Thymus (tissue), 11 donors: ENCODE measurements around the gene CCDC142. TPM values are rescaled to one million over a fixed set of nuclear protein-coding genes. Genes with fewer than 3 reads are reported as not detected.

Source experiments
- DNase-seq, 9 donors: peaks; one replicate each; pipeline ENCODE4 v3.0.0-alpha.2; 2013; ENCODE audit warnings: low spot score in 9 of 9, low read depth in 6 of 9, missing footprints in 1 of 9
- H3K27ac ChIP-seq, 2 donors: one replicate each; pipeline ENCODE4 v1.5.1; 2013; ENCODE audit warnings: control low read depth in 1 of 2, low read depth in 1 of 2, low read length in 1 of 2, mild to moderate bottlenecking in 1 of 2, moderate library complexity in 1 of 2
- H3K27me3 ChIP-seq, 2 donors: one replicate each; pipeline ENCODE4 v1.5.1; 2013; ENCODE audit warnings: low read length in 1 of 2; ENCODE audit not compliant: control insufficient read depth in 2 of 2, insufficient read depth in 1 of 2
- H3K36me3 ChIP-seq, 2 donors: one replicate each; pipeline ENCODE4 v1.5.1; 2013; ENCODE audit warnings: low read length in 1 of 2, mild to moderate bottlenecking in 1 of 2, moderate library complexity in 1 of 2; ENCODE audit not compliant: control insufficient read depth in 2 of 2, insufficient read depth in 2 of 2
- H3K4me1 ChIP-seq, 2 donors: one replicate each; pipeline ENCODE4 v1.5.1; 2013; ENCODE audit warnings: low read length in 2 of 2; ENCODE audit not compliant: control insufficient read depth in 2 of 2, insufficient read depth in 2 of 2
- H3K4me3 ChIP-seq, 2 donors: one replicate each; pipeline ENCODE4 v1.5.1; 2013; ENCODE audit warnings: low read length in 2 of 2, control low read depth in 1 of 2, mild to moderate bottlenecking in 1 of 2
- H3K9me3 ChIP-seq, 2 donors: one replicate each; pipeline ENCODE4 v1.5.1; 2013; ENCODE audit warnings: low read length in 1 of 2, mild to moderate bottlenecking in 1 of 2; ENCODE audit not compliant: control insufficient read depth in 2 of 2, insufficient read depth in 1 of 2
- WGBS: extraction: QIAGEN DNeasy Blood & Tissue Kit; methylation state at CpG from one replicate; pipeline ENCODE4 v1.1.7; 2013; 5-methylcytosine and 5-hydroxymethylcytosine counted together
- polyA plus RNA-seq: library from polyadenylated mRNA; stranded (reverse); fragments of 200-250 nt; gene quantifications from one replicate; pipeline ENCODE4 v1.2.3, GENCODE V29; 2013
- total RNA-seq: library from RNA; stranded (reverse); fragments of 120-200 nt; gene quantifications from one replicate; pipeline ENCODE4 v1.2.4, GENCODE V29; 2013
- donor health status: healthy.

CCDC142 gene
- total and polyA plus RNA-seq, 2 donors, result 6.7 to 9.1 TPM

DNA sequence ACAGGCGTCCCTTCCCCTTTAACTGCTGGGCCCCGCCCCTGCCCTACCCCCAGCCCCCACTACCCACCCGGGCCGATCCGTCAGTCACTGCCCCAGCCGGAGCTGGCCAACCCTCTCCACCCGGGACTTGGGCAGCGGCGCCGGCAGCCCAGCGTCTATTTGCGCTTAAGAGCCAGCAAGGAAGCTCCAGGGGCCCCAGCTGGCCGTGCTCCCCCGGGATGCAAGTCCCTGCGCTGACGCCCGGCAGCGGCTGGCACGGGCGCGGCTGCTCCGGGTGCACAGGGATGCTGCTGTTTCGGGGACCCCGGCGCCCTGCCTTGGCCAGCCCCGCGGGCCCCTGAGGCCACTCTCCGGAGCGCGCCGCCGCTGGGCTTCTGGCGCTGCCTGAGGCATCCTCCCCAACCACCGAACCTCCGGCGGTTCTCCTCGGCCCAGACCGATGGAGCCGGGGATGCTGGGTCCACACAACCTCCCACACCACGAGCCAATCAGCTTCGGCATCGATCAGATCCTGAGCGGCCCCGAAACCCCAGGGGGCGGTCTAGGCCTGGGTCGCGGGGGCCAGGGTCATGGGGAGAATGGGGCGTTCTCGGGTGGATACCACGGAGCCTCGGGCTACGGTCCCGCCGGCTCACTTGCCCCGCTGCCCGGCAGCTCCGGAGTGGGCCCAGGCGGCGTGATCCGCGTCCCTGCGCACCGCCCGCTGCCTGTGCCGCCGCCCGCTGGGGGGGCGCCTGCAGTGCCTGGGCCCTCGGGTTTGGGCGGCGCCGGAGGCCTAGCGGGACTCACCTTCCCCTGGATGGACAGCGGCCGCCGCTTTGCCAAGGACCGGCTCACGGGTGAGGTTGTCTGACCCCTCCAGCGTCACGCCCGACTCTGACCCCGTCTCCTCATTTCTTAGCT is 31.8 kb upstream of the CCDC142 start, which contains the start of gene TLX2:
Gene TLX2, plus strand, starts transcription at position 83 of the 903 bp plus-strand sequence. Its CDS starts 357 bp downstream, at position 440.
- H3K27me3 ChIP-seq, result peaks cover 74 to 100% of the 10 kb centered on the region in 2 donors
- H3K4me1 ChIP-seq, result peaks cover 13 to 32% of the 10 kb centered on the region in 2 donors
- H3K36me3 ChIP-seq, result no peaks in the 10 kb centered on the region
- peak in 1 of 9 donors; percentile 21 for DNase-seq
- H3K9me3 ChIP-seq, result peaks cover 0 to 21% of the 10 kb centered on the region in 2 donors
- 2% methylated on average over 82 of the region's 82 CpGs for WGBS
- peak within 1 kb of the TSS; percentile 13 to 50 for H3K4me3 ChIP-seq
- H3K27ac ChIP-seq, result no peak within 1 kb of the TSS

DNA sequence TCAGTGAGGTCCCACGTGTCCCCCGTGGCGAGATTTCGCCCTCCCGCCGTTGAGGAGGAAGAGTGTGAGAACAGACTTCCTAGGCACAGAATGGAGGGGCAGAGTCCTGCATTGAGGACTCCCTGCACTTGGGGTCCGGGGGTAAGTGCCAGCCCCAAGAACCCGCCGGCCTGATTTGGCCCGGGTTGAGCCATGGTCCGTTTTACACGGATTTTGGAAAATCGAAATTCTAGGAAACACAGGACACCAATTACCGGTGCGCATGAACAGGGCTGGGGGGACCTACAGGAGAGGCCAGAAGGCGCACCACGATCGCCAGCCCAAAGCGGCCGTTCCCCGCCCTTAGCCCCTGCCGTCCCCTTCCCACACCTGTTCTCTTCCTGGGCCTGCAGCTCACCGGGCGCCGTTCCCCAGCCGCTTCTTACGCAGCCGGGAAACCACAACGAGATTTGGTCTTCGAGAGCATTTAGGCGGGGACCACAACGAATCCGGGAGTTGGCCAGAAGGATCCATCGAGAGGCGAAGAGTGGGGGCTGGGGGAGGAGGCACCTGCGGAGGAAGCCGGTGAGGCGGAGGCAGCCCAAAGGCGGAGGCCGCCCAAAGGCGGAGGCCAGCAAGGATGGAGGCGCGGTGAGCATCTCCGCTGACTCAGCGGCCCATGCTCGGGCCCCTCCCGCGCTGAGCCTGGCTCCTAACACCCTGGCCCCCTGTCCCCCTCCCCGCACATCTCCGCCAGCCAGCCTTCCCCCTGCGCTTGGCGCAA is 31.0 kb upstream of the CCDC142 start:
- DNase-seq, result peak in 1 of 9 donors; percentile 37
- Histone ChIP-seq H3K27me3 (peaks cover 76 to 99% of the 10 kb centered on the region in 2 donors), H3K4me3 (peak overlapping the region in 1 of 2 donors; percentile 3), H3K4me1 (peaks cover 13 to 32% of the 10 kb centered on the region in 2 donors), H3K9me3 (peaks cover 0 to 21% of the 10 kb centered on the region in 2 donors), H3K36me3 (no peaks in the 10 kb centered on the region), H3K27ac (no peak overlapping the region)
- whole genome bisulfite sequencing, result 3% methylated on average over 52 of the region's 52 CpGs

DNA sequence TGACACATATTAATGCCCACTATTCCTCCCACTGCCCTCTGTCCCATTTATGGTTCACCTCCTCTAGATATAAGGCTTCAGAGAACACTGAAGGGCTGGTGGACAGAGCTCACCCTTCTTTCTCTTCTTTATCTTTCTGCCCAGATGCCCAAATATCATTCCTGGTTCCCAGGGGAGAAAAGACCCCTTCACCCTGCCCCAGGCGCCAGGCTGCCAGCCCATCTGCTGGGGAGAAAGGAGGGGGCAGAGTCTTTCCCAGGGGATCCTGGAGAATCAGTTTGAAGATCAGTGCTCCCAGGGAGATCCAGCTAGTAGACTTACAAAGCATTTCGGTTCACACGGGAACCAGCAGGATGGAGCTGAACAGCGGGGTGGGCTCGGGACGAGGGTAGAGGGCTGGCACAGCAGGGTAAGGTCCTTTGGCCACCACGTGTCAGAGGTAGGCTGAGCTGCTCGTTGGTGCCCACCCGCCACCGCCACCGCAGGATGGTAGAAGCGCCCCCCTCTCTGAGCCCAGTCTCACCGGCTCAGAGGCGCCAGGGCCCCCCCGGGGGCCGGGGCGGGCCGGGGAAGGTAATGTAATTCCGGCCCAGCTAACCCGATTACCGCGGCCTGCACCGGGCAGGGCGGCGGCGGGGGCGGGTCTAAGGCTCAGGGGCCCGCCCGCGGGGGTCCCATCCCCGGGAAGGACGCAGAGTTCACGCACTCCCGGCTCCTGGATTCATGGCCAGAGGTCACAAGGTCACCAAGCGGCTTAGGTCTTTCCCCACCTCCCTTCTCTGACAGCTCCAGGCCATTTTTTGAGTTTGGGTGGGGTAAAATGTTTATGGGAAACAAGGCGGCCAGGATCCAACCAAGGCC is 30.2 kb upstream of the CCDC142 start:
- Histone ChIP-seq H3K9me3 (peaks cover 0 to 21% of the 10 kb centered on the region in 2 donors), H3K36me3 (no peaks in the 10 kb centered on the region), H3K27me3 (peaks cover 76 to 99% of the 10 kb centered on the region in 2 donors), H3K4me3 (no peak overlapping the region), H3K27ac (no peak overlapping the region), H3K4me1 (peaks cover 16 to 37% of the 10 kb centered on the region in 2 donors)
- WGBS, result 12% methylated on average over 36 of the region's 36 CpGs
- no peak for DNase-seq

DNA sequence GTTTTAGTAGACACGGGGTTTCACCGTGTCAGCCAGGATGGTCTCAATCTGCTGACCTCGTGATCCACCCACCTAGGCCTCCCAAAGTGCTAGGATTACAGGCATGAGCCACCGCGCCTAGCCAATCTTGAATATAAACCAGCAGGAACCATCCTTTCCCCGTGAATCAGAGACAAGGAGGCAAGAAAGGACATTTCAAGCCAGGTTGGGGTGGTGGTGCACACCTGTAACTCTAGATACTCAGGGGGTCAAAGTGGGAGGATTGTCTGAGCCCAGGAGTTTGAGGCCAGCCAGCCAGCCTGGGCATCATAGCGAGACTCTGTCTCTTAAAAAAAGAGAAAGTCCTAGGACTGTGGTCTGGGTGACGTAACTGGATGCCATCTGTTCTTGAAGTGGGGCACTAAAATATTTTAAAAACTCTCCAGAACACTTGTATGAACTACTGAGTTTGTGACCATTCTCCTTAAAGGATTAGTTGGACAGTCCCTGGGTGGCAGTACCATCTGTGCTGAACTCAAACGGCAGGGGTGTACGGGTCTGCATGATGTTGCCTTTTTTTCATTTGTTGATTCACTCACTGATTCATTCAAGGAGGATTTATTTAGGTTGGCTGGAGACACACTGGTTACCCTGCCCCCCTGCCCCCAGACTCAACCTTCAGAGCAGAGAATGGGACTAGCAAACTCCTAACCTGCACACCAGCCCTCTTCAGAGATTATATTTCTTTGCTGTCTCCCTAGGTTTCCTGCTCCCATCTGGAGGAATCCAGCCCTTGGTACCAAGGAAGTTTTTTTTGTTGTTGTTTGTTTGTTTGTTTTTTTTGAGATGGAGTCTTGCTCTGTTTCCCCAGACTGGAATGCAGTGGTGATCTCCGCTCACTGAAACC is 28.5 kb upstream of the CCDC142 start:
- peaks cover 0 to 2% of the 10 kb centered on the region in 2 donors for H3K36me3 ChIP-seq
- DNase-seq, result no peak
- H3K27me3 ChIP-seq, result peaks cover 66 to 85% of the 10 kb centered on the region in 2 donors
- H3K4me1 ChIP-seq, result peaks cover 24 to 45% of the 10 kb centered on the region in 2 donors
- no peak overlapping the region for H3K27ac ChIP-seq
- WGBS, result 54% methylated on average over 11 of the region's 11 CpGs
- peaks cover 0 to 21% of the 10 kb centered on the region in 2 donors for H3K9me3 ChIP-seq
- no peak overlapping the region for H3K4me3 ChIP-seq

DNA sequence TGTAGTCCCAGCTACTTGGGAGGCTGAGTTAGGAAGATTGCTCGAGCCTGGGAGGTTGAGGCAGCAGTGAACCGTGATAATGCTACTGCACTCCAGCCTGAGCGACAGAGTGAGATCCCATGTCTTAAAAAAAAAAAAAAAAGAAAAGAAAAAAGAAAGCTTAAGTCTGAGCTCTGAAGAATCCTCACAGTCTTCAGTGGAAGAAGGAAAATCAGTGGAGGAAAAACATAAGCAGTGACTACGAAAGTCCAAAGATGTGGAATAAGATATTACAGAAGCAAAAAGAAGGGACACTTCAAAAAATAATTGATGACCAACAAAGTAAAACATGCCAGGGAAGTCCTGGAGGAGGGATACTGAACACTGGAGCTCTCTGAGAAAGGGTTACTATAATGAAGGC is 27.5 kb upstream of the CCDC142 start:
- no peak for DNase-seq
- 93% methylated on average over 4 of the region's 4 CpGs for WGBS
- no peak overlapping the region for H3K27ac ChIP-seq
- peaks cover 59 to 83% of the 10 kb centered on the region in 2 donors for H3K27me3 ChIP-seq
- peaks cover 0 to 17% of the 10 kb centered on the region in 2 donors for H3K9me3 ChIP-seq
- peaks cover 16 to 39% of the 10 kb centered on the region in 2 donors for H3K4me1 ChIP-seq
- peaks cover 8 to 10% of the 10 kb centered on the region in 2 donors for H3K36me3 ChIP-seq
- H3K4me3 ChIP-seq, result no peak overlapping the region

DNA sequence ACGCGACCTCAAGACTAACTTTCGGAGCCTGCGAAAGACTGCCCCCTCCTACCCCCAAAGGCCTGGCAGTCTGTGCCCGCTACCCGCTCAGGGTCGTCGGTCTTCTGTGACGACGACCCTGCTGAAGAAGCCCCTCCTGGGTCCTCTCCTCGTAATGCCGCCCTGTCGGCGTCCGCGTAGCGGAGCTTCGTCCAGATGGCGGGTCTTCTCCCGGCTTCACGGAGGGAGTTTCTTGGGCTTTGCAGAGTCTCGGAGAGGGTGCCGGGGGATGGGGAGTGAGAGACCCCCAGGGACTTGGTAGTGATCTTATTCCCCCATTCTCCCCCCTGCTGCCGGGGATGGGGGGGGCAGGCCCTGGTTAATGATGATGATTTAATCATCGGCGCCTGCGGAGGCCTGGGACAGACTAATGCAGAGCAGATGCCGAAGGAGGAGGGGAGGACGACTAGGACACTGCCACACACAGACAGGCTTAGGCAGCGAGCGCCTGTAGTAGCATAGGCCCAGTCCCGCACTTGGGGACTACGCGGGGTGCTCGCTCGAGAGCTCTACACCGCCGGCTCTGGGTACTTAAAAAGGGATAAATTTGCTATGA is 25.2 kb upstream of the CCDC142 start:
- peaks cover 2% of the 10 kb centered on the region in 2 donors for H3K9me3 ChIP-seq
- WGBS, result 18% methylated on average over 38 of the region's 38 CpGs
- H3K27ac ChIP-seq, result peak overlapping the region; percentile 98
- peaks cover 59 to 83% of the 10 kb centered on the region in 2 donors for H3K27me3 ChIP-seq
- DNase-seq, result no peak
- H3K36me3 ChIP-seq, result peaks cover 13 to 15% of the 10 kb centered on the region in 2 donors
- H3K4me3 ChIP-seq, result peak overlapping the region; percentile 76 to 95
- peaks cover 18 to 29% of the 10 kb centered on the region in 2 donors for H3K4me1 ChIP-seq

DNA sequence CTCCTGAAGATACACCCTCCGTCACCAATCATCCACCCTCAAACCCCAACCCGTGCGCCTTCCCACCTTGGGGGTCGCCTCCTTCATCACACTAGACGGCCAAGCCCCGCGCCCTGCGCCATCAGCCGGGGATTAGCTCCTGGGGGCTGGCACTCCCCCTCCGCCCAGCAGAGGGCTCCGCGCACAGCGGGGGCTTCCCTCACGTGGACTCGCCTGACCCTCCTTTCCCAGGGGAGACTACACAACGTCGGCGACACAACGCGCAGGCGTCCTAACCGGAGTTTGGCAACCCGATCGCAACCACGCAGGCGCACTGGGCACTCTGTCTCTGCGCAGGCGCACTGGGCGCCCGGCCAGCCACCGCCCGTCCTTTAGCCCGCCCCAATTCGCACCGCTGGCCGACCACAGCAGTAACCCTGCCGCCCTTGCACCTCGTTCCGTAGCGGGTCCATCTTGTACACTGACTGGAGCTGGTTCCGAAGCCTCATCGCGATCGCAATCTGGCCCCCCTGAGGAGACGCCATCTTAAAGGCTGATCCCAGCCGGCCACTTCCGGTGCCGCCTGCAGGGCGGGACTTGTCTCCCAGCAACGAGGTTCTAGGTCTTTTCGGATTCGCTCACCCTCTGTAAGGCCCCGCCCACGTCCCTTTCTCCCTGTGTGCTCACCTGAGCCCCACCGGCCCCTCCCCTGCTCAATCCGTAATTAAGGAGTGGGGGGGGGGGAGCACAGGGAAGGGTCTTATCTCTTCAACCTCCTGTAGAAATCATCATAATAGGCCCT is 24.5 kb upstream of the CCDC142 start, which contains the start of gene PCGF1:
Gene PCGF1, minus strand, starts transcription at position 551 of the 781 bp plus-strand sequence. Its CDS starts 27 bp downstream, at position 524.
- Histone ChIP-seq H3K9me3 (peaks cover 0 to 2% of the 10 kb centered on the region in 2 donors), H3K4me1 (peaks cover 21 to 36% of the 10 kb centered on the region in 2 donors), H3K27me3 (peaks cover 61 to 83% of the 10 kb centered on the region in 2 donors), H3K36me3 (peaks cover 13 to 15% of the 10 kb centered on the region in 2 donors), H3K4me3 (peak within 1 kb of the TSS; percentile 76 to 95), H3K27ac (peak within 1 kb of the TSS; percentile 98)
- WGBS, result 1% methylated on average over 56 of the region's 56 CpGs
- DNase-seq, result peak; percentile 98 to 100 (median 99)
